Neural progenitor cell (in vitro differentiated cells): ENCODE measurements around the gene ARL11. TPM values are rescaled to one million over a fixed set of nuclear protein-coding genes. Genes with fewer than 3 reads are reported as not detected.
"Not testable (repeated sequence)": the region's sequence is repeated elsewhere in the genome, so short reads cannot be mapped to it uniquely, and the experiment has no call there.

Experiments
- DNase-seq: peaks from one replicate; pipeline ENCODE4 v3.0.0-alpha.2; 2016; ENCODE audit warnings: low spot score
- H2AFZ ChIP-seq: fragments of 200-600 bp; sonication (generic); replicated peaks from 2 replicates; pipeline ENCODE4 v1.6.1; 2016; ENCODE audit warnings: antibody characterized with exemption
- H3F3A ChIP-seq: fragments of 200-600 bp; sonication (generic); 2 replicates; pipeline ENCODE4 v1.6.1; 2016; ENCODE audit warnings: antibody characterized with exemption, low read depth
- H3K27ac ChIP-seq: fragments of 200-600 bp; sonication (generic); 2 replicates; pipeline ENCODE4 v1.5.1; 2016; ENCODE audit warnings: mild to moderate bottlenecking
- H3K27me3 ChIP-seq: fragments of 200-600 bp; sonication (generic); 2 replicates; pipeline ENCODE4 v1.6.1; 2016; ENCODE audit warnings: mild to moderate bottlenecking, moderate library complexity
- H3K36me3 ChIP-seq: fragments of 200-600 bp; sonication (generic); 2 replicates; pipeline ENCODE4 v1.5.1; 2016
- H3K4me1 ChIP-seq: fragments of 200-600 bp; sonication (generic); 2 replicates; pipeline ENCODE4 v1.6.1; 2016; ENCODE audit warnings: mixed run types
- H3K4me2 ChIP-seq: fragments of 200-600 bp; sonication (generic); 2 replicates; pipeline ENCODE4 v1.6.1; 2016
- H3K4me3 ChIP-seq: fragments of 200-600 bp; sonication (generic); 2 replicates; pipeline ENCODE4 v1.5.1; 2016
- H3K79me2 ChIP-seq: fragments of 200-600 bp; sonication (generic); 2 replicates; pipeline ENCODE4 v1.6.1; 2016; ENCODE audit warnings: low read depth
- H3K9ac ChIP-seq: fragments of 200-600 bp; sonication (generic); 2 replicates; pipeline ENCODE4 v1.6.1; 2016
- H3K9me3 ChIP-seq: fragments of 200-600 bp; sonication (generic); 2 replicates; pipeline ENCODE4 v1.5.1; 2016; ENCODE audit warnings: low read depth
- H4K20me1 ChIP-seq: fragments of 200-600 bp; sonication (generic); 2 replicates; pipeline ENCODE4 v1.6.1; 2016; ENCODE audit warnings: low read depth
- H3K27ac Mint-ChIP-seq: 3 replicates; pipeline ENCODE4 v1.8.0; 2021; ENCODE audit warnings: mixed read lengths
- H3K27me3 Mint-ChIP-seq: 2 replicates; pipeline ENCODE4 v1.8.0; 2022; ENCODE audit warnings: low read depth, mild to moderate bottlenecking, inconsistent platforms, moderate library complexity, mixed read lengths; ENCODE audit not compliant: insufficient read depth
- H3K36me3 Mint-ChIP-seq: 3 replicates; pipeline ENCODE4 v1.8.0; 2021; ENCODE audit warnings: mixed read lengths
- H3K4me1 Mint-ChIP-seq: 3 replicates; pipeline ENCODE4 v1.8.0; 2021; ENCODE audit warnings: mixed read lengths
- H3K4me3 Mint-ChIP-seq: 3 replicates; pipeline ENCODE4 v1.8.0; 2021; ENCODE audit warnings: mild to moderate bottlenecking, moderate library complexity, mixed read lengths
- H3K9me3 Mint-ChIP-seq: 3 replicates; pipeline ENCODE4 v1.8.0; 2020; ENCODE audit warnings: mixed read lengths
- CTCF ChIP-seq: fragments of 200-600 bp; sonication (generic); IDR thresholded peaks from 2 replicates; pipeline ENCODE4 v1.5.1; 2017; ENCODE audit warnings: antibody characterized with exemption, mild to moderate bottlenecking
- EZH2 ChIP-seq: fragments of 200-600 bp; sonication (generic); IDR thresholded peaks from 2 replicates; pipeline ENCODE4 v1.6.1; 2017; ENCODE audit warnings: antibody characterized with exemption, mild to moderate bottlenecking, moderate library complexity
- EZH2phosphoT487 ChIP-seq: fragments of 200-600 bp; sonication (generic); IDR thresholded peaks from 2 replicates; pipeline ENCODE4 v1.6.1; 2017; ENCODE audit warnings: antibody characterized with exemption
- total RNA-seq: library from RNA; depleted of rRNA; stranded (reverse); fragments of >200 nt; gene quantifications from 2 replicates; pipeline ENCODE4 v1.2.3, GENCODE V29; 2015; ENCODE audit warnings: low replicate concordance

Gene ARL11
- total RNA-seq, 1 donor from 2014 or later: 0.06 TPM

DNA sequence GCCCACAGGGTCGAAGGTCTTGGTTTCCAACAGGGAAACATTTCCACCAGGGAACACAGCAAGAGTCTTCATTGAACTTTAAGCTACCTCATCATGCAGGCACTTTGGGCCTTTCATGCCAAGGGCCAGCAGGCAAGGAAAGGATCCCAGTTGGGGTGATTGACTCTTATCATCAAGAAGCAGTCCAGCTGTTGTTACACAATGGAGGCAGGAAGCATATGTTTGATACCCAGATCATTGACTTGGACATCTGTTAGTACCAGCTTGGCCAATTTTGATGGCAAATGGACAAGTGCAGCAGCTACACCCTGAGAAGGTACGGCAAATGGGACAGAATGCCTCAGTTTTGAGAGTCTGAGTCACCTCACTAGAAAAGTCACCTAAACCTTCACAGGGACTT, 32.1 kb upstream of the ARL11 start:
- no peak overlapping the region for H3K9ac ChIP-seq
- Mint-ChIP-seq H3K27ac (no peak overlapping the region), H3K36me3 (peaks cover 2% of the 10 kb centered on the region), H3K9me3 (peaks cover 12% of the 10 kb centered on the region), H3K27me3 (peaks cover 2% of the 10 kb centered on the region), H3K4me3 (no peak overlapping the region), H3K4me1 (no peaks in the 10 kb centered on the region)
- no peak for TF ChIP-seq EZH2phosphoT487
- no peak overlapping the region for H3K27ac ChIP-seq
- H3F3A ChIP-seq: no peaks in the 10 kb centered on the region
- H4K20me1 ChIP-seq: no peaks in the 10 kb centered on the region
- DNase-seq: no peak
- H2AFZ ChIP-seq: no peak overlapping the region
- H3K79me2 ChIP-seq: no peaks in the 10 kb centered on the region
- H3K9me3 ChIP-seq: no peaks in the 10 kb centered on the region
- no peak overlapping the region for H3K4me3 ChIP-seq
- no peaks in the 10 kb centered on the region for H3K36me3 ChIP-seq
- H3K4me1 ChIP-seq: no peaks in the 10 kb centered on the region
- no peaks in the 10 kb centered on the region for H3K27me3 ChIP-seq
- no peak overlapping the region for H3K4me2 ChIP-seq

DNA sequence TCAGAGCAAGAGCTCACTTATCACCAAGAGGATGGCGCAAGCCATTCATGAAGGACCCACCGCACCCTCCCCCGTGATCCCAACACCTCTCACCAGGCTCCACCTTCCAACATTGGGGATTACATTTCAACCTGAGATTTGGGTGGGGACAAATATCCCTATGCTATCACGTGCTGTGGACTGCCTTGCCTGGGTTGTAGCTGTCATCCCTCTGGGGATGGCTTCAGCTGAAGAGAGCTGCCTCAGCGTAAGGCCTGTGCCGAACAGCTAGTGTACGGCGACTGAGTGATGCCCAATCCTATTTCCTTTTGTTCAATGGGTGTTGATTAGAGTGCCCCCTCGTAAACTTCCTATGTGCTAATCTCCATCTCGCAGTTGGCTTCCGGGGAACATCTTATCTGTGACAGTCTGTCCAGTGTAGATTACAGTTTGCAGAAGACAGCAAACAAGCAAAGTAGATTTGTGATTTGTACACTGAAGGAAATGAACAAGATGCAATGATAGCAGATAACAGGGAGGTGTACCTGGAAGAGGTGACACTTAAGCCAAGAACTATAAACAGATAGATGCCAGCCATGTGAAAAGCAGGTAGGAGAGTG, 31.2 kb upstream of the ARL11 start:
- Histone ChIP-seq H3K27ac (no peak overlapping the region), H3K4me1 (no peaks in the 10 kb centered on the region), H3K9ac (no peak overlapping the region), H3K4me2 (no peak overlapping the region), H3K4me3 (no peak overlapping the region), H3K36me3 (no peaks in the 10 kb centered on the region), H3K27me3 (no peaks in the 10 kb centered on the region), H4K20me1 (no peaks in the 10 kb centered on the region), H3F3A (no peaks in the 10 kb centered on the region), H2AFZ (no peak overlapping the region), H3K9me3 (no peaks in the 10 kb centered on the region), H3K79me2 (no peaks in the 10 kb centered on the region)
- TF ChIP-seq EZH2 (no peak), EZH2phosphoT487 (no peak)
- Mint-ChIP-seq H3K4me1 (no peaks in the 10 kb centered on the region), H3K27ac (no peak overlapping the region), H3K27me3 (peaks cover 2% of the 10 kb centered on the region), H3K4me3 (no peak overlapping the region), H3K36me3 (peaks cover 2% of the 10 kb centered on the region), H3K9me3 (peaks cover 7% of the 10 kb centered on the region)
- no peak for DNase-seq

- H3F3A ChIP-seq: no peaks in the 10 kb centered on the region
- H4K20me1 ChIP-seq: no peaks in the 10 kb centered on the region
- no peaks in the 10 kb centered on the region for H3K79me2 ChIP-seq
- H3K27ac ChIP-seq: no peak overlapping the region
- no peaks in the 10 kb centered on the region for H3K36me3 Mint-ChIP-seq
- H3K4me2 ChIP-seq: no peak overlapping the region
- H3K36me3 ChIP-seq: no peaks in the 10 kb centered on the region
- peak overlapping the region; percentile 3 for H2AFZ ChIP-seq
- no peaks in the 10 kb centered on the region for H3K4me1 ChIP-seq
- TF ChIP-seq EZH2: no peak
- no peak for TF ChIP-seq EZH2phosphoT487
- H3K9me3 Mint-ChIP-seq: no peaks in the 10 kb centered on the region
- DNase-seq: no peak
- no peak overlapping the region for H3K4me3 Mint-ChIP-seq
- H3K27ac Mint-ChIP-seq: no peak overlapping the region
- peaks cover 7% of the 10 kb centered on the region for H3K4me1 Mint-ChIP-seq
- no peaks in the 10 kb centered on the region for H3K27me3 ChIP-seq
- H3K4me3 ChIP-seq: no peak overlapping the region
- H3K27me3 Mint-ChIP-seq: no peaks in the 10 kb centered on the region
- H3K9me3 ChIP-seq: no peaks in the 10 kb centered on the region
- no peak overlapping the region for H3K9ac ChIP-seq
Observed at GRCh38 chr13:49602005-49602404, 26.3 kb upstream of the ARL11 start.

DNA sequence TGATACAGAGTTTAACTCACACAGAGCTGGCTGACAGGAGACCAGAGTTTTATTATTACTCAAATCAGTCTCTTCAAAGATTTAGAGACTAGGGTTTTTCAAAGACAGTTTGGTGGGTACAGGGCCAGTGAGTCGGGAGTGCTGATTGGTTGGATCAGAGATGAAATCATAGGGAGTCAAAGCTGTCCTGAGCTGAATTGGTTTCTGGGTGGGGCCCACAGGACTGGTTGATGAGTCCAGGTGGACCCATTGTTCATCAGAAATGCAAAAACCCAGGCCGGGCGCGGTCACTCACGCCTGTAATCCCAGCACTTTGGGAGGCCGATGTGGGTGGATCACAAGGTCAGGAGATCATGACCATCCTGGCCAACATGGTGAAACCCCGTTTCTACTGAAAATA, 25.7 kb upstream of the ARL11 start:
- not testable (repeated sequence) for H3K36me3 Mint-ChIP-seq, H3K27me3 ChIP-seq, H3K4me1 ChIP-seq, H3K27ac Mint-ChIP-seq, H3K4me3 Mint-ChIP-seq, H3K79me2 ChIP-seq, H3K4me1 Mint-ChIP-seq, H3K36me3 ChIP-seq, H3K4me3 ChIP-seq, H3K27ac ChIP-seq, H3K9me3 Mint-ChIP-seq, H3F3A ChIP-seq, H4K20me1 ChIP-seq, H3K9me3 ChIP-seq, DNase-seq, H3K4me2 ChIP-seq, H3K27me3 Mint-ChIP-seq, H3K9ac ChIP-seq
- peak overlapping the region; percentile 3 for H2AFZ ChIP-seq

GRCh38 chr13:49604570-49604969, 23.7 kb upstream of the ARL11 start:
- no peaks in the 10 kb centered on the region for H3K9me3 Mint-ChIP-seq
- no peaks in the 10 kb centered on the region for H3K27me3 Mint-ChIP-seq
- Histone ChIP-seq H3K27me3 (no peaks in the 10 kb centered on the region), H3K36me3 (no peaks in the 10 kb centered on the region), H2AFZ (peak overlapping the region; percentile 80), H3K79me2 (no peaks in the 10 kb centered on the region), H4K20me1 (no peaks in the 10 kb centered on the region), H3F3A (no peaks in the 10 kb centered on the region), H3K4me2 (no peak overlapping the region), H3K4me3 (no peak overlapping the region), H3K27ac (no peak overlapping the region), H3K9me3 (no peaks in the 10 kb centered on the region), H3K9ac (no peak overlapping the region), H3K4me1 (no peaks in the 10 kb centered on the region)
- no peak for DNase-seq
- peak overlapping the region; percentile 83 for H3K27ac Mint-ChIP-seq
- no peak overlapping the region for H3K4me3 Mint-ChIP-seq
- no peaks in the 10 kb centered on the region for H3K36me3 Mint-ChIP-seq
- TF ChIP-seq CTCF (no peak), EZH2phosphoT487 (no peak), EZH2 (no peak)
- H3K4me1 Mint-ChIP-seq: peaks cover 9% of the 10 kb centered on the region
